SK-N-MC (cell line): ENCODE results near the gene IFRD1.

Experiments
- EZH2 ChIP-seq: fragments of 200-600 bp; sonication (generic); IDR thresholded peaks from one replicate; pipeline ENCODE4 v1.6.1; 2017; ENCODE audit warnings: antibody characterized with exemption
- POLR2AphosphoS5 ChIP-seq: IDR thresholded peaks from 2 replicates; pipeline ENCODE4 v1.6.1; 2012; ENCODE audit warnings: mild to moderate bottlenecking, low read depth, low read length, borderline replicate concordance

GRCh38 chr7:112416127-112416526 is 34.1 kb upstream of the IFRD1 start:
- TF ChIP-seq EZH2 = no peak
- TF ChIP-seq POLR2AphosphoS5 = no peak
